GM19372 (cell line): Measurements from ENCODE around the gene SDF2L1.
A peak's percentile ranks its signal among the peaks of the same experiment; 100 is the strongest.

ENCODE experiments used
- ATAC-seq: cut with Tn5 transposase; IDR thresholded peaks from one replicate; pipeline ENCODE4 v1.9.1; 2021; ENCODE audit warnings: mild to moderate bottlenecking, low read depth, moderate library complexity; ENCODE audit not compliant: unreplicated experiment

The SDF2L1 gene

DNA sequence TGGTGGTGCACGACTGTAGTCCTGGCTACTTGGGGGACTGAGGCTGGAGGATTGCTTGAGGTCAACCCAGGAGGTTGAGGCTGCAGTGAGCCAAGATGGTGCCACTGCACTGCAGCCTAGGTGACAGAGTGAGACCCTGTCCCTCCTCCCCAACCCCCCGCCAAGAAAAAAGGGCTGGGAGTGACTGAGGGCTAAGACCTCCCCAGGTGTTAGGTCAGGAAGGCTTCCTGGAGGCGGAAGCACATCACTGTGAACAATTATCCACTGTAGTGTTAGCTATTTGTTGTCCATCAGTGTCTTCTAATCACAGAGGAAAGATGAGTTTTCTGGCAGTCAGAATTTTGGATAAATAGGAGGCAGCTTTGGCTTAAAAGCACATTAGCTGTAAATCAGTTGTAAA lies 21.1 kb upstream of the SDF2L1 start:
- no peak for ATAC-seq

GRCh38 chr22:21622011-21622918 lies 19.8 kb upstream of the SDF2L1 start:
- ATAC-seq: no peak

DNA sequence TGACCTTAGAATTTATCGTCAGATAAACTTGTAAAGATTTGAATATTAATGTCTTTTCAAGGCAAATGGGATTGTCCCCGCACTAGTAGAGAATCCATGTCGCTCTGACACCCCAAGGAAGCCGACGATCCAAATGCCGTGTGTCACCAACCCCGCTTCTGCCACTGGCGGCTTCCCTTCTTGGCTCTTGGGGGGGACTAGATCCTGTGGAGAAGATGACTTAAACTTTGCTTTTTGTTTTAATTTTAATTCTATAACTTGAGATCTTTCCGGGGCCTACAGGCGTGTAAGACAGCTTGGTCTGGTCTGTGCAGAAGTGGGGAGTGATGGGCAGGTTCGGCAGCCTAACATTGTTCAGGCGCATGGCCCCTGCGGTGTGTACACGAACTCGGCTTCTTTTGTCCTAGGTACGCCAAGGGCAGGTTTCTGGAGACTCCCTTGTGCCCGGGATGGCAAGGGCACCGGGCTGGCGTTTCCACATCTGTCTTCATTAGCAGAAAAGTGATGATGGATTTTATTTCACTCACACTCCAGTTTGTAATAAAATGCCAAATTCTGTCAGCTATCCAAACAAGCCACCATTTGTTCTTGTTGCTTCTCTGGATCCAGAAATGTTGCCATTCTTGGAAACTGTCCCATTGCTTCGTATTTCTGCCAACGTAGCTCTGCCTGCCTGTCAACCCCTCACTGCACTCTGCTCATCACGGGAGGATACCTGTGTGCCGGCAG lies 19.0 kb upstream of the SDF2L1 start:
- no peak for ATAC-seq

GRCh38 chr22:21623648-21623970 lies 18.5 kb upstream of the SDF2L1 start:
- no peak for ATAC-seq

GRCh38 chr22:21624120-21624879 lies 17.8 kb upstream of the SDF2L1 start:
- ATAC-seq: no peak

GRCh38 chr22:21624880-21625791 lies 17.0 kb upstream of the SDF2L1 start:
- no peak for ATAC-seq

GRCh38 chr22:21626073-21626734 lies 15.9 kb upstream of the SDF2L1 start:
- ATAC-seq: no peak

- no peak for ATAC-seq
Measured at GRCh38 chr22:21626735-21627469, 15.2 kb upstream of the SDF2L1 start.

DNA sequence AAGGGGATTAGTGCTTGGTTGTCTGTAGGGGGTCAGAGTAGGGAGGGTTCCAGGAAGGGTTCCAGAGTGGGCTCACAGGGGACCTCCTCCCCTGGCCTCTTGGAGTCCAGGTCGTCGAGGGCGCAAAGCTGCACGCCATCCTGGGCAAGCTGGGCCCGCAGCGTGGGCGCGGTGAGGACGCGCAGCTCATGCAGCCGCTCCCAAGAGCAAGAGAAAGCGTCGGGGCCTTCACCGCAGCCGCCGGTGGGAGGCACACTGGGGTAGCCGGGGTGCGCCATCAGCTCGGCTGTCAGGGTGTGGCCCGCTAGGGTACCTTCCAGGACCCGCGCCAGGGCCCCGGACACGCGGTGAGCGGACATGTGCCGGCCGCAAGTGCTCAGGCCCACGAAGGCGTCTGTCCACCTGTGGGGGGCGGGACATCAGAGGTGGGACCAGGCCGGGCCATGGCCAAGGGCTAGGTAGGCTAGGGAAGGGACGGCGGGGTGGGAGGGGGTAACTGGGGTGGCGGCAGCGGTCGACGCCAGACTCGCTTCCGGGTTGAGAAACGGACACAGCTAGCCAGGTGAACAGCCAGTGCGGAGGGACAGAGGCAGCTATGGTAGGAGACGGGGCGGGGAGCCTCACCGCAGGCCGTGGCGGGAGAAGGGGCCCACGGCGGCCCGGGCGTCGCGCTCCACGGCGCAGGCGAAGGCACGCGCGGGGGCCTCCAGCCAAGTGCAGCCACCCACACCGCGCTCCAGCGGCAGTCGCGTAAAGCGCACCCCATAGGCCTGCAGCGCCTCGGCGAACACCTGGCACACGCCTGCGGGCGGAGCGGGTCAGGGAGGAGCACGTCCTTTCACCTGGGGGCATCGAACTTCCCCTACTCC lies 13.5 kb upstream of the SDF2L1 start:
- ATAC-seq: no peak

DNA sequence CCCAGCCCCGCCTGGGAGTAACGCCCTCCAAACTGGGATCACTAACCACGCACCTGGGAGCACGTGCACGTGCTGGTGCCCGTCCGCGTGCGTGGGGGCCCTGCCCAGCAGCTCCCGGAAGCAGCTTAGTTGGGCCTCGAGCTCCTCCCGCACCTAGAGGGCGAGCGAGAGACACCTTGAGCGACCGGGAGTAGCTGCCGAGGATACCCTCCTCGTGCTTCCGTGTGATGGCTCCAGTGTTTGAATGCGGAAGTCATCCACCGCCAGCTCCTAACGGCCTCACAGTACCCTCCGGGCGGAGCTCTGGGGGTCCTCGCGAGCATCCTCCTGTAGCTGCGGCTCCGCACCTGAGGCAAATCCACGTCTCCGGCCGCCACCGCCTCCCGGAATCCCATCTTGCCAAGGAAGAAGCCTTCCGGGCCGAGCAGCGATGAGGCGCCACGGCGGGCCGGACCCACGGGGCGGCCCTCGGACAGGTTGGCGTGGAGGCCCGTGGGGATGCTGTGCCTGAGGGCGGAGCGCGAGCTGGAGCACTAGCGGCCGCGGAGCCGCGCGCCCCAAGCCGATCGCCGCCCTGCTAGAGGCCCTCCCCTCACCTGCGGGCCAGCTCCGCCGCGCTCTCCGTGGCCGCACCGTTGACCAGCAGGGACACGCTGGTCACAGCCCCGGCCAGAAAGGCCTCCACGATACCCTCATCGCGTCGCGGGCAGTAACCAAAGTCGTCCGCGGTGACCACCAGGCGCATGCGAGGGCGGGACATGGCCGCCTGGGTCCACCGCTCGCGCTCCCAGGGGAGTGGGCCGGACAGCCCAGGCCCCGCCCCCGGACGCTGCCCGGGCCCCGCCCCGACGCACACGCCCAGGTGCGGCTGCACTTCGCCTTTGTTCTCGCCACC lies 12.6 kb upstream of the SDF2L1 start, which contains the start of gene YDJC:
Gene YDJC, minus strand, starts transcription at position 768 of the 895 bp plus-strand sequence. Its CDS starts 8 bp downstream, at position 760.
- ATAC-seq: peak; percentile 83

GRCh38 chr22:21631025-21631424 lies 11.1 kb upstream of the SDF2L1 start:
- no peak for ATAC-seq

DNA sequence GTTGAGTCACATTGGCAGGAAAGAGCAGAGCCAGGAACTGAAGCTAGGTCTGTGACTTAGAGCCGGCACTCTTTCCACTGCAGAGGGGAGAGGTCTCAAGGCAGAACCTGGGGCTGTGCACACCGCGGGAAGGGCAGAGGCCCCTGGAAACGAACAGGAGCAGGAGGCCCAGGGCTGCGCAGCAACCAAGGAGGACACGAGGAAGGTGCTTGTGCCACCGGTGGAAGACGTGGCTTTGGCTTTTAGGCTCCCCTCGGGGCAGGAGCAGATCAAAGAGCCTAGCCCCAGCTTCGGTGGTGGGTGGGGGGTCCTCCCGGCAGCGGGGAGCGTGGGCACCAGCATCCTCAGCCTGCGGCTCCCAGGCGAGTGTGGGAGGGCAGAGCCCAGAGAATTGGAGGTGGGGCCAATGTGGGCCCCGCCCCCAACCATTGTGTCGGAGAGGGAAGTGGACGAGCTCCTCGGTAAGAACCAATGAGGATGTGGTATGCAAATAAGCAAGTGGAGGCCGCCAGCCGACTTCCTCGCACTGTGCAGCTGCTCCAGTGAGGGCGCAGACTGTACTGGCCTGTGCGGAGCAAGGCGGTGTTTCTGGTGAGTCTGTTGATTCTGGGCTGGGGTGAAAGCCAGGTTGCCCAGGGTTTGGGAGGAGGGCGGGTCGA lies 9.7 kb upstream of the SDF2L1 start, which contains the start of gene CCDC116:
Gene CCDC116, plus strand, starts transcription at position 524 of the 659 bp plus-strand sequence. CDS start 422 bp downstream, outside the sequence.
- no peak for ATAC-seq

- ATAC-seq: no peak
Measured at GRCh38 chr22:21632931-21633330, 9.2 kb upstream of the SDF2L1 start.

DNA sequence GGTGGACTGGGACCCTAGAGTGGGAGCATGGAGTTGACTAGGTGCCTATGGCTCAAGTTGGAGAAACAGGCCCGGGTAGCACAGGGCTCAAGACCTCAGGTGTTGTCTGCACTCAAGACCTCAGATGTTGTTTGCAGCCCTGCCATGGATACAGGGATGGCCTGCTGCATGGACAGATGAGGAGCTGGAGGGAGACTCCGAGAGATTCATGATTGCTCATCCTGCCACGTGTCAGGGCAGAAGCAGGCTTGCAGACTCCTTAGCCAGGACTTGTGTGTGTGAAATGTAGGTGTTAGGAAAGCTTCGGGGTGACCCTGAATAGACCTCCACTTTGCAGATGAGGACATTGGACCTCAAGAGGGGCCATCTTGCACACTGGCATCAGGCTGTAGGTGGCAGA lies 8.6 kb upstream of the SDF2L1 start:
- no peak for ATAC-seq

GRCh38 chr22:21634081-21634480 lies 8.0 kb upstream of the SDF2L1 start:
- ATAC-seq: no peak

- ATAC-seq: no peak
Measured at GRCh38 chr22:21634844-21635243, 7.3 kb upstream of the SDF2L1 start.
